GM12878 (cell line): Measurements from ENCODE around the gene NXPE1. TPM values are rescaled to one million over a fixed set of nuclear protein-coding genes. Genes with fewer than 3 reads are reported as not detected.

Experiments
- ASH2L ChIP-seq: fragments of 300-600, 200-600 bp; sonication (generic); IDR thresholded peaks from 2 replicates; pipeline ENCODE4 v1.6.1; 2017; ENCODE audit warnings: low read depth, mild to moderate bottlenecking, borderline replicate concordance
- BMI1 ChIP-seq: fragments of 450-650 bp; IDR thresholded peaks from 2 replicates; pipeline ENCODE4 v1.6.1; 2016; ENCODE audit warnings: mild to moderate bottlenecking, moderate library complexity, borderline replicate concordance
- CBFB ChIP-seq: IDR thresholded peaks from 2 replicates; pipeline ENCODE4 v1.6.1; 2016; ENCODE audit warnings: antibody characterized with exemption, low read depth
- CHD4 ChIP-seq: fragments of 200-600 bp; sonication (generic); IDR thresholded peaks from 2 replicates; pipeline ENCODE4 v1.6.1; 2016; ENCODE audit warnings: mild to moderate bottlenecking
- EZH2 ChIP-seq: IDR thresholded peaks from 2 replicates; pipeline ENCODE4 v1.6.1; 2012; ENCODE audit warnings: low read depth, mild to moderate bottlenecking, control low read depth, inconsistent platforms, low read length, borderline replicate concordance; ENCODE audit not compliant: control insufficient read depth
- FOXK2 ChIP-seq: fragments of 450-650 bp; IDR thresholded peaks from 2 replicates; pipeline ENCODE4 v1.6.1; 2017; ENCODE audit warnings: mild to moderate bottlenecking, moderate library complexity
- FOXM1 ChIP-seq: IDR thresholded peaks from 2 replicates; pipeline ENCODE4 v1.6.1; 2012; ENCODE audit warnings: low read depth, mild to moderate bottlenecking, inconsistent platforms, low read length, moderate library complexity
- LARP7 ChIP-seq: fragments of 450-650 bp; IDR thresholded peaks from 2 replicates; pipeline ENCODE4 v1.6.1; 2017; ENCODE audit warnings: mild to moderate bottlenecking
- MYB ChIP-seq: fragments of 150-350 bp; IDR thresholded peaks from 2 replicates; pipeline ENCODE4 v1.6.1; 2014; ENCODE audit warnings: mild to moderate bottlenecking, low read depth, low read length, borderline replicate concordance
- NR2C1 ChIP-seq: fragments of 450-650 bp; IDR thresholded peaks from 2 replicates; pipeline ENCODE4 v1.6.1; 2017; ENCODE audit warnings: antibody characterized with exemption, mild to moderate bottlenecking, moderate library complexity
- NR2F1 ChIP-seq: fragments of 450-650 bp; conservative IDR thresholded peaks from 2 replicates; pipeline ENCODE4 v1.6.1; 2017; ENCODE audit warnings: mild to moderate bottlenecking
- NRF1 ChIP-seq: conservative IDR thresholded peaks from 2 replicates; pipeline ENCODE4 v1.6.1; 2011; ENCODE audit warnings: mild to moderate bottlenecking, low read depth, low read length, improper control_type of control experiment
- PAX5 ChIP-seq: IDR thresholded peaks from 2 replicates; pipeline ENCODE4 v1.6.1; 2011; ENCODE audit warnings: low read depth, low read length, borderline replicate concordance
- PAX8 ChIP-seq: fragments of 450-650 bp; IDR thresholded peaks from 2 replicates; pipeline ENCODE4 v1.6.1; 2017; ENCODE audit warnings: mild to moderate bottlenecking, moderate library complexity
- POLR2A ChIP-seq: IDR thresholded peaks from 2 replicates; pipeline ENCODE4 v1.6.1; 2011; ENCODE audit warnings: low read depth, mild to moderate bottlenecking, low read length
- POLR2AphosphoS2 ChIP-seq: IDR thresholded peaks from 2 replicates; pipeline ENCODE4 v1.6.1; 2011; ENCODE audit warnings: low read depth, mild to moderate bottlenecking, low read length, improper control_type of control experiment, moderate library complexity
- RCOR1 ChIP-seq: conservative IDR thresholded peaks from 2 replicates; pipeline ENCODE4 v1.6.1; 2012; ENCODE audit warnings: low read depth, low read length, improper control_type of control experiment
- RELB ChIP-seq: fragments of 450-650 bp; IDR thresholded peaks from 2 replicates; pipeline ENCODE4 v1.6.1; 2017; ENCODE audit warnings: low read depth, mild to moderate bottlenecking, moderate library complexity
- REST ChIP-seq: IDR thresholded peaks from 2 replicates; pipeline ENCODE4 v1.6.1; 2012; ENCODE audit warnings: mild to moderate bottlenecking, low read depth, low read length
- SIN3A ChIP-seq: IDR thresholded peaks from 2 replicates; pipeline ENCODE4 v1.6.1; 2012; ENCODE audit warnings: low read depth, low read length, improper control_type of control experiment
- SMAD1 ChIP-seq: fragments of 450-650 bp; IDR thresholded peaks from 2 replicates; pipeline ENCODE4 v1.6.1; 2018; ENCODE audit warnings: mild to moderate bottlenecking, low read depth; ENCODE audit not compliant: partially characterized antibody
- SMAD5 ChIP-seq: IDR thresholded peaks from 2 replicates; pipeline ENCODE4 v1.6.1; 2016; ENCODE audit warnings: antibody characterized with exemption, low read depth
- SMC3 ChIP-seq: IDR thresholded peaks from 2 replicates; pipeline ENCODE4 v1.6.1; 2011; ENCODE audit warnings: low read length, improper control_type of control experiment, borderline replicate concordance
- TAF1 ChIP-seq: IDR thresholded peaks from 2 replicates; pipeline ENCODE4 v1.6.1; 2011; ENCODE audit warnings: mild to moderate bottlenecking, low read depth, low read length, borderline replicate concordance
- TARDBP ChIP-seq: IDR thresholded peaks from 2 replicates; pipeline ENCODE4 v1.6.1; 2016; ENCODE audit warnings: borderline replicate concordance
- YBX1 ChIP-seq: fragments of 450-650 bp; IDR thresholded peaks from 2 replicates; pipeline ENCODE4 v1.6.1; 2016; ENCODE audit warnings: antibody characterized with exemption
- polyA plus RNA-seq, 11 experiments: library from polyadenylated mRNA; depleted of rRNA in 4 of 11; unstranded in 6 of 11; stranded (reverse) in 5 of 11; fragments of >200 nt; fragmentation: Nextera tagmentation in 4 of 11; fragmentation: Illumina TruSeq in 1 of 11; extraction: Ambion mirVana in 4 of 11; extraction: Trizol in 1 of 11; gene quantifications; 1 replicate in 1 of 11; 2 replicates in 10 of 11; pipeline versions ENCODE4 v1.2.1 to v1.2.3, GENCODE V29; 2011 to 2016; ENCODE audit warnings: inconsistent platforms in 2 of 11, missing spikeins in 2 of 11, low read depth in 1 of 11
- total RNA-seq, 4 experiments: library from RNA; depleted of rRNA in 3 of 4; stranded (reverse); fragments of >200 nt in 3 of 4; fragmentation: Illumina TruSeq in 1 of 4; extraction: Trizol in 1 of 4; gene quantifications; 2 replicates each; pipeline versions ENCODE4 v1.2.1 to v1.2.3, GENCODE V29; 2013 to 2021
- TF ChIP-seq, protein P1 (sequence below): fragments of 450-650 bp; conservative IDR thresholded peaks from 2 replicates; pipeline ENCODE4 v1.6.1; 2017; ENCODE audit warnings: mild to moderate bottlenecking, moderate library complexity

Gene NXPE1
- total and polyA plus RNA-seq, 10 of the 15 experiments (the other 5 are each of a cell fraction or from before 2014, with no cell fraction given): not detected

DNA sequence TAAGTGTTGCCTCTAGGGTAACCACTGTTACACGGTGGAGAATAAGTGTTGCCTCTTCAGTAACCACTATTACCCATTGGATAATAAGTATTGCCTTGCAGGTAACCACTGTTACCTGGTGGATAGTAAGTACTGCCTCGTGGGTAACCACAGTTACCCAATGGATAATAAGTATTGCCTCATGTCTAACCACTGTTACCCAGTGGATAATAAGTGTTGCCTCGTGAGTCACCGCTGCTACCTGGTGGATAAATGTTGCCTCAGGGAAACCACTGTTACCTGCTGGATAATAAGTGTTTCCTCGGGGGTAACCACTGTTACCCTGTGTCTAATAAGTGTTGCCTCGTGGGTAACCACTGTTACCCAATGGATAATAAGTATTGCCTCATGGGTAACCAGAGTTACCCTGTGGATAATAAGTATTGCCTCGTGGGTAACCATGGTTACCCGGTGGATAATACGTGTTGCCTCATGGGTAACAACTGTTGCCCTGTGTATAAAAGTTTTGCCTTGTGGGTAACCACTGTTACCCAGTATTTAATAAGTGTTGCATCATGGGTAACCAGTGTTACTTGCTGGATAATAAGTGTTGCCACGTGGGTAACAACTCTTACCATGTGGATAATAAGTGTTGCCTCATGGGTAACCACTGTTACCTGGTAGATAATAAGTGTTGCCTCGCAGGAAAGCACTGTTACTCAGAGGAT, 48.2 kb upstream of the NXPE1 start (continued):
- TF ChIP-seq RELB (no peak), POLR2A (no peak), NR2C1 (no peak), SIN3A (no peak), LARP7 (no peak), NR2F1 (no peak), NRF1 (no peak), RCOR1 (no peak), PAX5 (no peak; the same call in 1 of the 2 replicates), ASH2L (no peak), TAF1 (no peak), POLR2AphosphoS2 (no peak), CBFB (0 out of 2 replicates have a peak, but pooled peaks have one; percentile 4), SMC3 (no peak), TARDBP (no peak), REST (no peak), FOXK2 (no peak), MYB (no peak), FOXM1 (0 out of 2 replicates have a peak, but pooled peaks have one; percentile 7), CHD4 (no peak), SMAD1 (no peak), EZH2 (no peak), SMAD5 (no peak), BMI1 (peak; percentile 89), PAX8 (no peak), YBX1 (no peak)
- TF ChIP-seq, protein P1, sequence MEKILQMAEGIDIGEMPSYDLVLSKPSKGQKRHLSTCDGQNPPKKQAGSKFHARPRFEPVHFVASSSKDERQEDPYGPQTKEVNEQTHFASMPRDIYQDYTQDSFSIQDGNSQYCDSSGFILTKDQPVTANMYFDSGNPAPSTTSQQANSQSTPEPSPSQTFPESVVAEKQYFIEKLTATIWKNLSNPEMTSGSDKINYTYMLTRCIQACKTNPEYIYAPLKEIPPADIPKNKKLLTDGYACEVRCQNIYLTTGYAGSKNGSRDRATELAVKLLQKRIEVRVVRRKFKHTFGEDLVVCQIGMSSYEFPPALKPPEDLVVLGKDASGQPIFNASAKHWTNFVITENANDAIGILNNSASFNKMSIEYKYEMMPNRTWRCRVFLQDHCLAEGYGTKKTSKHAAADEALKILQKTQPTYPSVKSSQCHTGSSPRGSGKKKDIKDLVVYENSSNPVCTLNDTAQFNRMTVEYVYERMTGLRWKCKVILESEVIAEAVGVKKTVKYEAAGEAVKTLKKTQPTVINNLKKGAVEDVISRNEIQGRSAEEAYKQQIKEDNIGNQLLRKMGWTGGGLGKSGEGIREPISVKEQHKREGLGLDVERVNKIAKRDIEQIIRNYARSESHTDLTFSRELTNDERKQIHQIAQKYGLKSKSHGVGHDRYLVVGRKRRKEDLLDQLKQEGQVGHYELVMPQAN: no peak
